ENCODE measurements around the gene METTL21A.

DNA sequence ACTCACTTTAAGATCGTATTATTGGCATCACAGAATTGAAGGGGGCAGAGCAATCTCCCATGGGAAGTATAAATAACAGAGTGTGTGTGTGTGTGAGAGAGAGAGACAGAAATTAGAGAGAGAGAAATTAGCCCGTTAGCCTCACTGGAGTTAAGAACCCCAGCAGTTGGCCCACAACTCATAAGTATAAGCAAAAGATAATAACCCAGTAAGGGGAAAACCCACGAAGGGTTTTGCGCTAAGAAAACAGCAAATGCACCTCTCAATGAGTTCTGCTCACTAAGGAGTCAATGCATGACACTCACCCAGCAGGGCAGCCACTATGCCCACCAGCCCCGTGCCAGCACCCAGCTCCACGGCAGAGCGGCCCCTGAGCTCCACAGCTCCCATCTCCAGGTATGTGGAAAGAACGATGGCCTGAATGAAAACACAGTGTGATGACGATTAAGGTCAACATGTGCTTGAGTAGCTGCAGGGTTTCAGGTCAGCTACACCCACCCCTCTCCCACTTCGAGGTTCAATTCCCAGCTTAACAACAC lies 3.6 kb downstream of the METTL21A start:
- TF ChIP-seq RUNX1 (IDR thresholded peaks at IDR 0.05; ENCODE audit: low read depth) (no peak), ARNT (IDR thresholded peaks at IDR 0.05) (no peak), FOXJ3 (CRISPR knock-in tag; IDR thresholded peaks at IDR 0.05) (no peak), ZEB2 (IDR thresholded peaks at IDR 0.05) (no peak), MAFG (tag; conservative IDR thresholded peaks at IDR 0.05) (no peak), POLR2AphosphoS5 (IDR thresholded peaks at IDR 0.05; ENCODE audit: control insufficient read depth, insufficient read depth, low read depth, low read length) (no peak), SAP30 (IDR thresholded peaks at IDR 0.05; ENCODE audit: borderline replicate concordance, insufficient read depth, low read depth, low read length, poor library complexity, severe bottlenecking) (no peak), KAT8 (IDR thresholded peaks at IDR 0.05; ENCODE audit: low read depth) (no peak), TAF1 (IDR thresholded peaks at IDR 0.05; ENCODE audit: control insufficient read depth, extremely low read depth, insufficient read depth, low read length, severe bottlenecking) (no peak), BHLHE40 (IDR thresholded peaks at IDR 0.05; ENCODE audit: low read length) (no peak), SMARCE1 (IDR thresholded peaks at IDR 0.05) (no peak), POLR2H (tag; IDR thresholded peaks at IDR 0.05; ENCODE audit: low read depth) (no peak)
- TF ChIP-seq, protein P1, sequence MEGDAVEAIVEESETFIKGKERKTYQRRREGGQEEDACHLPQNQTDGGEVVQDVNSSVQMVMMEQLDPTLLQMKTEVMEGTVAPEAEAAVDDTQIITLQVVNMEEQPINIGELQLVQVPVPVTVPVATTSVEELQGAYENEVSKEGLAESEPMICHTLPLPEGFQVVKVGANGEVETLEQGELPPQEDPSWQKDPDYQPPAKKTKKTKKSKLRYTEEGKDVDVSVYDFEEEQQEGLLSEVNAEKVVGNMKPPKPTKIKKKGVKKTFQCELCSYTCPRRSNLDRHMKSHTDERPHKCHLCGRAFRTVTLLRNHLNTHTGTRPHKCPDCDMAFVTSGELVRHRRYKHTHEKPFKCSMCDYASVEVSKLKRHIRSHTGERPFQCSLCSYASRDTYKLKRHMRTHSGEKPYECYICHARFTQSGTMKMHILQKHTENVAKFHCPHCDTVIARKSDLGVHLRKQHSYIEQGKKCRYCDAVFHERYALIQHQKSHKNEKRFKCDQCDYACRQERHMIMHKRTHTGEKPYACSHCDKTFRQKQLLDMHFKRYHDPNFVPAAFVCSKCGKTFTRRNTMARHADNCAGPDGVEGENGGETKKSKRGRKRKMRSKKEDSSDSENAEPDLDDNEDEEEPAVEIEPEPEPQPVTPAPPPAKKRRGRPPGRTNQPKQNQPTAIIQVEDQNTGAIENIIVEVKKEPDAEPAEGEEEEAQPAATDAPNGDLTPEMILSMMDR (IDR thresholded peaks at IDR 0.05 in 2 of 3, conservative IDR thresholded peaks at IDR 0.05 in 1 of 3; ENCODE audit: insufficient read depth in 2 of 3, low read depth in 1 of 3, low read length in 3 of 3) = no peak

Data from K562 (cell line).